Psoas muscle (tissue), 8 donors: ENCODE data around the gene MUTYH. TPM values are rescaled to one million over a fixed set of nuclear protein-coding genes. Genes with fewer than 3 reads are reported as not detected.
"Not testable (repeated sequence)": the region's sequence is repeated elsewhere in the genome, so short reads cannot be mapped to it uniquely, and the experiment has no call there.

Experiments
- ATAC-seq, 4 donors: fragments of 200-7000 bp; cut with Tn5 transposase; one replicate each; pipeline ENCODE4 v1.9.1; 2020; ENCODE audit warnings: moderate library complexity in 3 of 4, mild to moderate bottlenecking in 2 of 4
- DNase-seq, 2 donors: peaks; one replicate each; pipeline ENCODE4 v3.0.0-alpha.2; 2020
- H3K27ac ChIP-seq: fragments of 200-600 bp; one replicate; pipeline ENCODE4 v1.8.0; 2022
- H3K27me3 ChIP-seq, 3 donors: fragments of 200-600 bp in 1 of 3; one replicate each; pipeline versions ENCODE4 v1.6.1 to v1.8.0; 2013 to 2022; ENCODE audit warnings: low read length in 2 of 3, mild to moderate bottlenecking in 2 of 3, moderate library complexity in 1 of 3; ENCODE audit not compliant: insufficient read depth in 3 of 3
- H3K36me3 ChIP-seq, 2 donors: fragments of 200-600 bp in 1 of 2; one replicate each; pipeline versions ENCODE4 v1.6.1 to v1.8.0; 2013 to 2022; ENCODE audit warnings: low read depth in 1 of 2, mild to moderate bottlenecking in 1 of 2, moderate library complexity in 1 of 2; ENCODE audit not compliant: insufficient read depth in 1 of 2
- H3K4me1 ChIP-seq: fragments of 200-600 bp; one replicate; pipeline ENCODE4 v1.8.0; 2022
- H3K4me3 ChIP-seq: fragments of 200-600 bp; one replicate; pipeline ENCODE4 v1.8.0; 2022; ENCODE audit warnings: mild to moderate bottlenecking
- H3K9me3 ChIP-seq: fragments of 200-600 bp; one replicate; pipeline ENCODE4 v1.8.0; 2022
- WGBS, 3 donors: extraction: QIAGEN DNeasy Blood & Tissue Kit; methylation state at CpG; one replicate each; pipeline versions ENCODE4 v1.1.6 to v1.1.7; 2013; 5-methylcytosine and 5-hydroxymethylcytosine counted together
- intact Hi-C, 2 donors: fragments of 100-400 bp; cut with DNase I; formaldehyde crosslinking; loops; one replicate each; pipeline versions ENCODE4 v1.11.0 to v1.14.2; 2022
- long read RNA-seq, 2 donors: library from polyadenylated mRNA; unstranded; transcript quantifications; one replicate each; pipeline ENCODE4 v2.0.0, GENCODE V29; 2021
- polyA plus RNA-seq, 3 donors: library from polyadenylated mRNA; stranded (reverse); fragments of 200-250 nt; gene quantifications; one replicate each; pipeline ENCODE4 v1.2.3, GENCODE V29; 2013
- total RNA-seq, 4 donors: library from RNA; stranded (reverse); fragmentation: NEBNext Ultra II Directional in 2 of 4; extraction: Animal tissue kit (Norgen Biotek cat#: 25700) in 2 of 4; gene quantifications; one replicate each; pipeline versions ENCODE4 v1.2.1 to v1.2.4, GENCODE V29; 2021 to 2023
- TF ChIP-seq, protein P1 (sequence below): fragments of 200-600 bp; IDR thresholded peaks from one replicate; pipeline ENCODE4 v1.8.0; 2022; ENCODE audit warnings: antibody characterized with exemption
- donor health status: healthy with polysubstance abuse.
- donor health status: DM: no; HTN: no; CAD: no; lungs with moderate emphysema.
- donor health status: Bipolar disorder and iron deficiency.
- donor health status: healthy.
- donor health status: DM: yes; HTN: yes; CAD: no.
- donor health status: DM: no; HTN: no; CAD: no.
- donor health status: DM: no; HTN: no; CAD: no.
- donor health status: DM: yes; HTN: yes; CAD: no.

MUTYH gene
- total RNA-seq (10 to 100 TPM in 1 of 4 donors, 1 to 10 TPM in 3; 7.7 to 16.6 (median 8.3) TPM), polyA plus RNA-seq (10 to 100 TPM in 1 of 3 donors, 1 to 10 TPM in 2; 8.2 to 13.2 (median 9.0) TPM)
- long read RNA-seq, donor 1, partial matches to known transcripts = 0 of 7 reads
- long read RNA-seq, donor 1, other reads (novel, unspliced or antisense) = 2 of 7 reads
- long read RNA-seq, donor 2, partial matches to known transcripts = 0 of 20 reads
- long read RNA-seq, donor 2, other reads (novel, unspliced or antisense) = 7 of 20 reads

DNA sequence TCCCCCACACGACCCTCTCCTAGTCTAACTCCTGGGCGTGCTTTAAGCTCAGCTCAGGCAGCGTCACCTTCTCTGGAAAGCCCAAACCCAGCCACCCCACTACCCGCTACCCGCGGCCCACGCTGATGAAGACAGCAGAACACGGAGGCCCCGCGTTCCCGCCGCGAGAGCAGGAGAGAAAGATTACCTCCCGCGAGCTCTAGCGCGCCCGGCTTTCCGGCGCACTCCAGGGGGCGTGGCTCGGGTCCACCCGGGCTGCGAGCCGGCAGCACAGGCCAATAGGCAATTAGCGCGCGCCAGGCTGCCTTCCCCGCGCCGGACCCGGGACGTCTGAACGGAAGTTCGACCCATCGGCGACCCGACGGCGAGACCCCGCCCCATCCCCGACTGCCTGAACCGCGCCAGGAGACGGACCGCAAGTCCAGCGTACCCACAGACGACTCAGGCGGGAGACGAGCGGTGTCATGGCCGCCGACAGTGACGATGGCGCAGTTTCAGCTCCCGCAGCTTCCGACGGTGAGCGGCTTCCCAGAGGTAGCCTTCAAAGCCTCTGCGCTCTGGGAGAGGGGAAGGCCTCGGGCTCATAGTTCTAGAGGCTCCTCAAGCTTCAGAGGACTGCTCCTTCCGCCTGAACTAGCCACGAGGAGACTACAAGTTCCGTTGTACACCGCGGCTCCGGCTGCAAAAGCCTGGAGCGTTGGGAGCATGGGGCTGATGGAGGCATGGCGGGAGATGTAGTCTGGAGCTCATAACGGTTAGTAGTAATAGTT, at the start of gene MUTYH, which contains the start of gene TOE1:
Gene MUTYH, minus strand, starts transcription at position 652 of the 770 bp plus-strand sequence. CDS start 5,935 bp downstream, outside the sequence.
Gene TOE1, plus strand, starts transcription at position 382 of the 770 bp plus-strand sequence. Its CDS starts 83 bp downstream, at position 465.
- Histone ChIP-seq H3K9me3 (no peaks in the 10 kb centered on the region), H3K27ac (peak within 1 kb of the TSS; percentile 99), H3K4me3 (peak within 1 kb of the TSS; percentile 91), H3K4me1 (peaks cover 17% of the 10 kb centered on the region), H3K36me3 (peaks cover 8 to 37% of the 10 kb centered on the region in 2 donors), H3K27me3 (no peaks in the 10 kb centered on the region)
- WGBS, 3 donors = 0 to 1% (median 1%) methylated on average over 67 to 70 of the region's 70 CpGs
- DNase-seq = peak; percentile 94 to 95
- ATAC-seq = peak; percentile 93 to 96 (median 94)
- intact Hi-C loops = loop anchor here (2.0 kb wide), 1 partner anchor 35 kb away; no protein-coding TSS in a partner anchor
- TF ChIP-seq, protein P1, sequence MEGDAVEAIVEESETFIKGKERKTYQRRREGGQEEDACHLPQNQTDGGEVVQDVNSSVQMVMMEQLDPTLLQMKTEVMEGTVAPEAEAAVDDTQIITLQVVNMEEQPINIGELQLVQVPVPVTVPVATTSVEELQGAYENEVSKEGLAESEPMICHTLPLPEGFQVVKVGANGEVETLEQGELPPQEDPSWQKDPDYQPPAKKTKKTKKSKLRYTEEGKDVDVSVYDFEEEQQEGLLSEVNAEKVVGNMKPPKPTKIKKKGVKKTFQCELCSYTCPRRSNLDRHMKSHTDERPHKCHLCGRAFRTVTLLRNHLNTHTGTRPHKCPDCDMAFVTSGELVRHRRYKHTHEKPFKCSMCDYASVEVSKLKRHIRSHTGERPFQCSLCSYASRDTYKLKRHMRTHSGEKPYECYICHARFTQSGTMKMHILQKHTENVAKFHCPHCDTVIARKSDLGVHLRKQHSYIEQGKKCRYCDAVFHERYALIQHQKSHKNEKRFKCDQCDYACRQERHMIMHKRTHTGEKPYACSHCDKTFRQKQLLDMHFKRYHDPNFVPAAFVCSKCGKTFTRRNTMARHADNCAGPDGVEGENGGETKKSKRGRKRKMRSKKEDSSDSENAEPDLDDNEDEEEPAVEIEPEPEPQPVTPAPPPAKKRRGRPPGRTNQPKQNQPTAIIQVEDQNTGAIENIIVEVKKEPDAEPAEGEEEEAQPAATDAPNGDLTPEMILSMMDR = no peak

- Histone ChIP-seq H3K4me1 (no peaks in the 10 kb centered on the region), H3K9me3 (no peaks in the 10 kb centered on the region), H3K36me3 (no peaks in the 10 kb centered on the region), H3K4me3 (no peak overlapping the region), H3K27me3 (no peaks in the 10 kb centered on the region), H3K27ac (no peak overlapping the region)
- 92 to 98% (median 94%) methylated on average over 3 of the region's 3 CpGs for WGBS, 3 donors
- DNase-seq = no peak
- no peak for ATAC-seq
- intact Hi-C loops = no loop called here
- TF ChIP-seq, protein P1 = no peak
Observed at GRCh38 chr1:45386219-45386618, 46.0 kb upstream of the MUTYH start.

DNA sequence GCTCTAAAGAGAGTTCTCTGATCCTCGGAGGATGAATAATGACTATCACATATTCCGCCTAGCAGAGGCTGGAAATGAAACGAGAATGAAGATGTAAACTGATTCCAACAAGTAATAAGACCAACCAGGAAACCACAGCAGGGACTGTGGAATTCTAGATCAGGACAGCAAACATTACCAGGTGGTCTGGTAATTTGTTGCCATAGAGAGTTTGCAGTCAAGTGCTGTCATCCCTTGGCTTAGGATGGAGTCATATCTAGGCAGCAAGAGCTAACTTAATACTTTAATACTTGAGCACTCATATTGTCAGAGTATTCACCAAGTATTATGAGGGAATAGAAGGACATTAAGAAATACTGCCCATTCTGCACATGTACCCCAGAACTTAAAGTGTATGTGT, 45.1 kb upstream of the MUTYH start:
- ATAC-seq (no peak), DNase-seq (no peak)
- no peak overlapping the region for H3K4me3 ChIP-seq
- intact Hi-C loops = no loop called here
- H3K27ac ChIP-seq = no peak overlapping the region
- no peaks in the 10 kb centered on the region for H3K36me3 ChIP-seq
- TF ChIP-seq, protein P1 = no peak
- no peaks in the 10 kb centered on the region for H3K27me3 ChIP-seq
- H3K4me1 ChIP-seq = no peaks in the 10 kb centered on the region
- H3K9me3 ChIP-seq = no peaks in the 10 kb centered on the region
- WGBS, 3 donors = 56 to 74% (median 73%) methylated on average over 3 of the region's 3 CpGs

GRCh38 chr1:45384213-45384612, 44.0 kb upstream of the MUTYH start:
- H3K9me3 ChIP-seq, H3K4me3 ChIP-seq, H3K27me3 ChIP-seq, DNase-seq, ATAC-seq, H3K27ac ChIP-seq, H3K36me3 ChIP-seq, intact Hi-C loops, H3K4me1 ChIP-seq: not testable (repeated sequence)
- WGBS, 3 donors = 93 to 96% (median 94%) methylated on average over 4 of the region's 4 CpGs

DNA sequence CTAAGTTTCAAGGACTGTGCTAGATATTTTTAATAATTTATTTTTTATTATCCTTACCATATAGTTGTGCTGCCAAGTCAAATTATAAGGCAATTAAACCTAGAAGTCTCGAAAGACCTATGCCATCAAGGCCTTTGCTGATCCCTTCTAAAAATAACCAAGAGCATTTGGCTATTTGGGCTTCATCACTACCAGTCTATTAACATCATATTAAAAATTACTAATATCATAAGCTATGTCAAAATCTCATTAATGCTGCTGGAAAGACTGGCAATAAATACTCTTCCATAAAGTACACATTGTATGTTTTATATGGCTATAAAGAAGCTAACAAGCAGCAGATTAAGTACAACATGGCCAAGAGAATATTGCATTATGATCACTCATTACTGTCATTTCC, 43.0 kb upstream of the MUTYH start:
- no peaks in the 10 kb centered on the region for H3K27me3 ChIP-seq
- H3K9me3 ChIP-seq = no peaks in the 10 kb centered on the region
- no peaks in the 10 kb centered on the region for H3K36me3 ChIP-seq
- TF ChIP-seq, protein P1 = no peak
- H3K4me1 ChIP-seq = no peaks in the 10 kb centered on the region
- no peak for DNase-seq
- no peak for ATAC-seq
- no peak overlapping the region for H3K27ac ChIP-seq
- H3K4me3 ChIP-seq = no peak overlapping the region
- 43 to 68% (median 45%) methylated on average over 1 of the region's 1 CpG for WGBS, 3 donors
- intact Hi-C loops = no loop called here
